NCI-H1694 (cell line): ENCODE results near the gene RSPH3.

ENCODE experiments used
- DNase-seq: peaks from one replicate; lab custom pipeline; 2025; lab: John Stamatoyannopoulos, UW

RSPH3 gene, protein sequence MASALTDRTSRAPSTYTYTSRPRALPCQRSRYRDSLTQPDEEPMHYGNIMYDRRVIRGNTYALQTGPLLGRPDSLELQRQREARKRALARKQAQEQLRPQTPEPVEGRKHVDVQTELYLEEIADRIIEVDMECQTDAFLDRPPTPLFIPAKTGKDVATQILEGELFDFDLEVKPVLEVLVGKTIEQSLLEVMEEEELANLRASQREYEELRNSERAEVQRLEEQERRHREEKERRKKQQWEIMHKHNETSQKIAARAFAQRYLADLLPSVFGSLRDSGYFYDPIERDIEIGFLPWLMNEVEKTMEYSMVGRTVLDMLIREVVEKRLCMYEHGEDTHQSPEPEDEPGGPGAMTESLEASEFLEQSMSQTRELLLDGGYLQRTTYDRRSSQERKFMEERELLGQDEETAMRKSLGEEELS

GRCh38 chr6:158999666-159000403 is at the start of gene RSPH3:
Gene RSPH3 (minus strand): TSS chr6:159000202. CDS start chr6:158999550, 652 bp downstream.
- peak; percentile 82 for DNase-seq

GRCh38 chr6:159047891-159048685 is 48.1 kb upstream of the RSPH3 start:
- DNase-seq = no peak

DNA sequence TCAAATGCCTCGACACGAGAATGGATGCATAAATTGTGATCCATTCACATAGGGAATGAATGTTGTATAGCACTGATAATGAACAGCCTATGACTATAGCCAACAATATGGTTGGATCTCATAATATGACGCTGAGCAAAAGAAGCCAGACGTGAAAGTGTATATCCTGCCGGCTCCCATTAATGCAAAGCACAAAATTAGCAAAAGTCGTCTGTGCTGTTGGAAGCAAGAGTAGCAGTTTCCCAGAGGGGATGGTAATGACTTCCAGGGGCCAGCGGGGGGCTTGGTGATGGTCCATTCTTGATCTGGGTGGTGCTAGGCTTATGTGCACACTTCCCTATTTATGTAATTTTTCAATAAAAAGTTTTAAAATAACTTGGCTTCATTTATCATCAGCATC is 45.8 kb upstream of the RSPH3 start:
- DNase-seq = no peak

DNA sequence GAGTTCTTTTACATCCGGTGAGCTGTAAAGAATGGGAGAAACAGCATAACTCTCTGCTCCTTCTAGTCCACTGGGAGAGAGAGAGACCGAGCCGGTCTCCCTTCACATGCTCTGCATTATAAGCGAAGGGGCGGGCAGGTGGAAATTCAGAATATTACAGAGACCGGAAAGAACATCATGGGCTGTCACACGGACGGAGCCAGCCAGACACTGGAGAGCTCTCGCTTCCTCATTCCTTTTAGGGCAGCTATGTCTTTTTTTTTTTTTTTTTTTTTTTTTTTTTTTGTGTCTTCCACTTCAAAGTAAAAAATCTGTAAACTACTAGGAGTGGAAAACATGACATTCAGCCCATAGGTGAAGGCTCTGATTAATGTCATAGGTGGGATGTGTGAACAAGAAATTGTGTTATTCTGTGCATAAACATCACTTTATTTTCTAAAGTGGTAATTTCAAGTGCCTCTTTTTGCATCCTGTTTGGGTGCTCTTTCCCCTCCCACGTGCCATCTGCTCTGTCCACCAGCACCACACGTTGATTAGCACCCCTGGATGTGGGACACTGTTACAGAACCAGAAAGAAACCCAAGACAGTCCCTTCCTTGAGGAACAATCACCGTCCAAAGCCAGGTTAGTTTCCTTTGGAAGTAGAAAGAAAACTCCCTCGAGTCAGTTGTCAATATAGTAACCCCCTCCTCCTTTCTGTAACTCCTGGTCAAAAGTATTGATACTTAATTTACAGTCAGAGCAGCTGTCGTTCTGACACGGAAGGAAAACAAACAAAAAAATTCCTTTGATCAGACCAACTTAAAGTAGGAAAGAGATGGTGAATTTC is 45.1 kb upstream of the RSPH3 start, which contains the start of gene TAGAP:
Gene TAGAP (minus strand): TSS at position 93 of the 829 bp plus-strand sequence. CDS start 845 bp downstream, outside the sequence.
- DNase-seq = no peak

GRCh38 chr6:159043947-159044346 is 43.9 kb upstream of the RSPH3 start:
- no peak for DNase-seq

DNA sequence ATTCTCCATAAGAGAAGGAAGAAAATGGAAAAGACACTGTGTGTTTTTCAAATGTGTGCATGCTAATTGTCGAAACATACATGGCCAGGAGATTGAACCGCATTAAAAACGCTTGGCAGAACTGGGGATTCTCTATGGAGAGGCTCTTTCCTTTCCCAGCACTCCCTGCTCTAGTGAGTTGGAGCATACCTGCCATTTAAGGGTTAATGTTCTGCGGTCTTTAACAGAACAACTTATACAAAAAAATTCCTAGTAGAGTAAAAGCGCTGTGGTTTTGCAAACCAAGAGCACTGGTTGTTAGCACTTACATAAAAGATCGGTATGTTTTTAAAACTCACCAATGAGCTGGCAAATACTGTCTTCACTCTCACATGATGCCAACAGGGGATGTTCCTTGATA is 43.2 kb upstream of the RSPH3 start:
- no peak for DNase-seq

- DNase-seq = no peak
Measured at GRCh38 chr6:159042826-159043181, 42.8 kb upstream of the RSPH3 start.

- DNase-seq = peak; percentile 61
Measured at GRCh38 chr6:159042003-159042825, 42.2 kb upstream of the RSPH3 start.

GRCh38 chr6:159041181-159041580 is 41.2 kb upstream of the RSPH3 start:
- no peak for DNase-seq

DNA sequence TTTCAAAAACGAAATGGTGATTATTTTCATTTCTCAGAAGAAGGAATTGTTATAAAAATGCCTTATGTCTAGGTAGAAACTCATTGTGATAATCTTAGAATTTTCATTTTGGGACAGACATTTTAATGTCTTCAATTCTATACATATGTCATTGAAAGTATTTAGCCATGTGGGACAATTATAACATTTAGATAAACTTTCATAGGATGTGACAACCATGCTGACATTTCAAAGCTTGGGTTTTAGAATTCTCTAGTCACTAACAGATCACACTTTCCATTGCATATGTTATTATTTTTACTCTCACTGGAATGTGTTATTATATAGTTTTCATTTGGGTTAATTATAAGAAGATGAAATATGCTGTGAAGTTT is 39.9 kb upstream of the RSPH3 start:
- no peak for DNase-seq

GRCh38 chr6:159038914-159039884 is 39.2 kb upstream of the RSPH3 start:
- DNase-seq = no peak

DNA sequence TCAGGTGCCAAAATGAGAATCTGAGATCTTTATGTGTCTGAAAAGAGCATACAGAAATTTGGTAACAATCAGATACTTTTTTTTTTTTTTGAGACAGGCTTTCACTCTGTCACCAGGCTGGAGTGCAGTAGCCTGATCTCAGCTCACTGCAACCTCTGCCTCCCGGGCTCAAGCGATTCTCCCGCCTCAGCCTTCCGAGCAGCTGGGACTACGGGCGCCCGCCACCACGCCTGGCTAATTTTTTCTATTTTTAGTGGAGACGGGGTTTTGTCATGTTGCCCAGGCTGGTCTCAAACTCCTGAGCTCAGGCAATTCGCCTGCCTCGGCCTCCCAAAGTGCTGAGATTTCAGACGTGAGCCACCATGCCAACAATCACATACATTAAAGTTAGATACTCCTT is 38.3 kb upstream of the RSPH3 start:
- DNase-seq = peak; percentile 4

GRCh38 chr6:159037756-159038290 is 37.8 kb upstream of the RSPH3 start:
- no peak for DNase-seq

DNA sequence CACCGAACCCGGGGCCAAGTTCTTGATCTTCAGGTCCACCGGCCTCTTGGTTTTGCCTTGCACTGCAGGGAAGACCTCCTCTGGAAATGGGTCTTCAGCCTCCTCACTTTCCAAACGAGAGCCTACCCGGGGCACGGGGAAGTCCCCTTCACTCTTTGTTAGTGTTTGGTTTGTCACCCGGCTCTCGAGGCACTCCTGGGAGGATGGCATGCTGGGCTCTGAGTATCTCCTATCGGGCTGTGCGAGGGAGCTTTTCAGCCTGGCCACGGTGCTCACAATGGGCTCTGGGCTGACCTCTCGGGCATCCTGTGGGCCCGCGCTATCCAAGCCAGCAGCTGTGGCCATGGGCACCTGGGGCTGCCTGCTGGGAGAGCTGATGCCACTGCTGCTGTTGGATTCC is 36.7 kb upstream of the RSPH3 start:
- DNase-seq = no peak

DNA sequence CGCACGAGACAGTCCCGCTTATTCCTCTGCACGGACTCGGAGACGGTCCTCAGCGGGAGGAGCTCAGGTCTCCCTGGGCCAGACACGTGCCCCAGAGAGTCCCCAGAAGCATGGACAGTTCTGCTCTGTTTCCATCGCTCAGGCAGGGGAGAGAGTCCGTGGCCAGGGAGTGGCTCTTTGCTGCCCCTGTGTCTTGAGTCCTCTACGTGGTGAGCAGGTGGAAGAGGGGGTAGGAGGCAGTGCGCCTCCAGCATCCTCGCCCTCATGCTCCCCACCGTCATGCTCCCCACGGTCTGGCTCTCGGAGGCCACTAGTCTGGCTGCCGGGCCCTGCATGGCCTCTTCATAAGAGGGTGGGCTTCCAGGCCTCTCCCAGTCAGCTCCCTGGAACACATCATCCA is 35.9 kb upstream of the RSPH3 start:
- DNase-seq = no peak

GRCh38 chr6:159033160-159034049 is 33.4 kb upstream of the RSPH3 start:
- DNase-seq = no peak

GRCh38 chr6:159031846-159032245 is 31.8 kb upstream of the RSPH3 start:
- DNase-seq = no peak

DNA sequence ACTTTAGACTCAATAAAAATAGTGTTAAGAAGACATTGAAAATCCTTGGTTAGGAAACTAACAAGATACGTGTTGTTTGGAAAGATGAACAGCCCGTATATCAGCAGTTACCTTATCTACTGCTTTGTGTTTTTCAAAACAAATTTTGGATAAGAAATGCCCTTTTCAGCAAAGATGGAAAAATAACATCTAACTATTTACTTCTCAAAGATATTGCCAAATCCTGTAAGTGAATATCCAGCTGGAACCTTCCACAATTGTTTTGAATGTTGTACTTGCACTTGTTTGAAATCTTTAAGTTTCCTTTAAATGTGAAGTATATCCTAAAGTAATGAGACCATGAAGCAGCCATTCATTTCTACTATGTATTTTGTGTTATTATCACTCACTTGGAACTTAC is 30.2 kb upstream of the RSPH3 start:
- no peak for DNase-seq
